Activated T-helper 1 cell treated with anti-CD3 and anti-CD28 coated beads, Interleukin-12 subunit alpha, Interleukin-12 subunit beta, Interleukin-2, Interleukin-4 antibody, amounts not matched to agents 30 ng/mL and 10 ng/mL and 1 ng/mL, durations not matched to agents 14 hours and 24 hours and 36 hours (primary cell): ENCODE measurements around the gene TP53BP2. TPM values are rescaled to one million over a fixed set of nuclear protein-coding genes. Genes with fewer than 3 reads are reported as not detected.
"Not testable (repeated sequence)": the region's sequence is repeated elsewhere in the genome, so short reads cannot be mapped to it uniquely, and the experiment has no call there.

ENCODE experiments used
- DNase-seq: peaks from one replicate; pipeline ENCODE4 v3.0.0; 2021; ENCODE audit warnings: low spot score
- H3K27ac Mint-ChIP-seq: one replicate; pipeline ENCODE4 v1.8.0; 2021; ENCODE audit warnings: mild to moderate bottlenecking, mixed read lengths
- H3K27me3 Mint-ChIP-seq: one replicate; pipeline ENCODE4 v1.8.0; 2022; ENCODE audit warnings: mild to moderate bottlenecking, moderate library complexity, mixed read lengths; ENCODE audit not compliant: insufficient read depth
- H3K36me3 Mint-ChIP-seq: one replicate; pipeline ENCODE4 v1.8.0; 2021; ENCODE audit warnings: low read depth, mixed read lengths
- H3K4me1 Mint-ChIP-seq: one replicate; pipeline ENCODE4 v1.8.0; 2021; ENCODE audit warnings: low read depth, mixed read lengths
- H3K4me3 Mint-ChIP-seq: one replicate; pipeline ENCODE4 v1.8.0; 2021; ENCODE audit warnings: mild to moderate bottlenecking, moderate library complexity, mixed read lengths
- H3K9me3 Mint-ChIP-seq: one replicate; pipeline ENCODE4 v1.8.0; 2021; ENCODE audit warnings: mixed read lengths
- intact Hi-C: fragments of 100-400 bp; cut with micrococcal nuclease; formaldehyde crosslinking; loops from one replicate; pipeline ENCODE4 v1.15.1; 2024
- total RNA-seq: library from RNA; stranded (reverse); gene quantifications from 2 replicates; pipeline ENCODE4 v1.2.3, GENCODE V29; 2022

TP53BP2 gene, protein sequence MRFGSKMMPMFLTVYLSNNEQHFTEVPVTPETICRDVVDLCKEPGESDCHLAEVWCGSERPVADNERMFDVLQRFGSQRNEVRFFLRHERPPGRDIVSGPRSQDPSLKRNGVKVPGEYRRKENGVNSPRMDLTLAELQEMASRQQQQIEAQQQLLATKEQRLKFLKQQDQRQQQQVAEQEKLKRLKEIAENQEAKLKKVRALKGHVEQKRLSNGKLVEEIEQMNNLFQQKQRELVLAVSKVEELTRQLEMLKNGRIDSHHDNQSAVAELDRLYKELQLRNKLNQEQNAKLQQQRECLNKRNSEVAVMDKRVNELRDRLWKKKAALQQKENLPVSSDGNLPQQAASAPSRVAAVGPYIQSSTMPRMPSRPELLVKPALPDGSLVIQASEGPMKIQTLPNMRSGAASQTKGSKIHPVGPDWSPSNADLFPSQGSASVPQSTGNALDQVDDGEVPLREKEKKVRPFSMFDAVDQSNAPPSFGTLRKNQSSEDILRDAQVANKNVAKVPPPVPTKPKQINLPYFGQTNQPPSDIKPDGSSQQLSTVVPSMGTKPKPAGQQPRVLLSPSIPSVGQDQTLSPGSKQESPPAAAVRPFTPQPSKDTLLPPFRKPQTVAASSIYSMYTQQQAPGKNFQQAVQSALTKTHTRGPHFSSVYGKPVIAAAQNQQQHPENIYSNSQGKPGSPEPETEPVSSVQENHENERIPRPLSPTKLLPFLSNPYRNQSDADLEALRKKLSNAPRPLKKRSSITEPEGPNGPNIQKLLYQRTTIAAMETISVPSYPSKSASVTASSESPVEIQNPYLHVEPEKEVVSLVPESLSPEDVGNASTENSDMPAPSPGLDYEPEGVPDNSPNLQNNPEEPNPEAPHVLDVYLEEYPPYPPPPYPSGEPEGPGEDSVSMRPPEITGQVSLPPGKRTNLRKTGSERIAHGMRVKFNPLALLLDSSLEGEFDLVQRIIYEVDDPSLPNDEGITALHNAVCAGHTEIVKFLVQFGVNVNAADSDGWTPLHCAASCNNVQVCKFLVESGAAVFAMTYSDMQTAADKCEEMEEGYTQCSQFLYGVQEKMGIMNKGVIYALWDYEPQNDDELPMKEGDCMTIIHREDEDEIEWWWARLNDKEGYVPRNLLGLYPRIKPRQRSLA
- total RNA-seq: 40.4 and 47.2 TPM in 2 replicates

DNA sequence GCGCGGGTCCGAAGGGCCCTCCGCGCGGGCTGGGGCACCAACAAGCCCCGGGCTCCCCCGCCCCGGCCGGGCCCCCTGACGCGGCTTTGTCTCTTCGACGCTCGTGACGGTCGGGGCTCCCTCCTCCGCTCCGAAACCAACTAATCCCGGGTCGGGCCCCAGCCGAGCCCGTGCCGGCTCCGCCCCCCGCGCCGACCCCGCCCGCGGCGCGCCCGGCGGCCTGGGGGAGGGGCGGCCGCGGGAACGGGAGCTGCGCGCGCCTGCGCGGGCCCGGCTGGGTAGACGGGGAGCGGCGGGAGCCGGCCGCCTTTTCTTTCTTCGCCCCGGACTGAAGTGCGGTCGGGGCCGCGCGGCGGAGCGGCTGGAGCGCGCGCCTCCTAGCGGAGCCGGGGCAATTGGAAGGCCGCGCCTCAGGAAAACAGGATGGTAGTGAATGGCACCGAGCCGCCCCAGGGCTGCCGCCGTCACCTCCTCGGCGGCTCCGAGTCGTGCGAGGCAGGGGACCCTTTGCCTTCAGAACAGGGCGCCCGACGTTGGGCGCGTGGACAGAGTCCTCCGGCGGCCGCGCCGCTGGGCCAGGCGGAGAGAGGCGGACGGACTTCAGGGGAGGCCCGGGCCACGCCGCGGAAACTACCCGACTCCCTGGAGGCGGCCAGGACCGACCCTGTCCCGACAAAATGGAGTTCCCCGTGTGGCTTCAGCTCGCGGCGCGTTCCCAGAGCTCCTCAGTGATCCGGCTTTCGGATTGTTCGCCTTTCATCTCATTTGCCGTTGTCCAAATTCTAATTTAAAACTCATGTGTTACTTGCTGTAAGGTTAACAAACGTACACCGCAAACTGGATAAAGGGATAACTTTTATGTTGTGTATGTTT lies at the start of gene TP53BP2:
TP53BP2 (minus strand) TSS at position 138 of the 873 bp plus-strand sequence. CDS start 267 bp downstream, outside the sequence.
- Mint-ChIP-seq H3K27me3 (peaks cover 5% of the 10 kb centered on the region), H3K27ac (peak within 1 kb of the TSS; percentile 96), H3K4me1 (peaks cover 42% of the 10 kb centered on the region), H3K9me3 (peaks cover 5% of the 10 kb centered on the region), H3K4me3 (peak within 1 kb of the TSS; percentile 95), H3K36me3 (peaks cover 3% of the 10 kb centered on the region)
- peak; percentile 81 for DNase-seq
- intact Hi-C loops: loop anchor here (1.0 to 5.0 kb wide), 8 partner anchors 35 to 1029 kb away; partner anchors contain the start of genes DISP1, FBXO28 and NVL

DNA sequence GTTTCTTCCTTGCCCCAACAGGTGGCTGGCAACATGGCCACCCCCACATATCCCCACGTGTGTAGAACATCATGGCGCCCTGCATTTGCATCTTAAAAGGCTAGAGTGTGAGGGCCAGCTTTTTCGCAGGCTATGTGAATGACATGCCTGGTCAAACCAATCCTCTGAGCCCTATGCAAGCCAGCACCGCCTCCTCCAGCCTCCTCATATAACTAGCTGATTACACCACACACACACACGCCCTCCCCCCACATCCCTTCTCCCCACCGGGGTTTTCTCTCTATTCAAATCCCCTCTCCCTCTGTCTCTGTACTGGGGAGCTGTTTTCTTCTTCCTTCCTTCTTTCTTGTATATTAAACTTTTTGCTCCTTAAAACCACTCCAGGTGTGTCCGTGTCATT lies 44.7 kb upstream of the TP53BP2 start:
- H3K27me3 Mint-ChIP-seq, H3K9me3 Mint-ChIP-seq, H3K4me3 Mint-ChIP-seq, DNase-seq, H3K4me1 Mint-ChIP-seq, H3K27ac Mint-ChIP-seq, H3K36me3 Mint-ChIP-seq, intact Hi-C loops: not testable (repeated sequence)

DNA sequence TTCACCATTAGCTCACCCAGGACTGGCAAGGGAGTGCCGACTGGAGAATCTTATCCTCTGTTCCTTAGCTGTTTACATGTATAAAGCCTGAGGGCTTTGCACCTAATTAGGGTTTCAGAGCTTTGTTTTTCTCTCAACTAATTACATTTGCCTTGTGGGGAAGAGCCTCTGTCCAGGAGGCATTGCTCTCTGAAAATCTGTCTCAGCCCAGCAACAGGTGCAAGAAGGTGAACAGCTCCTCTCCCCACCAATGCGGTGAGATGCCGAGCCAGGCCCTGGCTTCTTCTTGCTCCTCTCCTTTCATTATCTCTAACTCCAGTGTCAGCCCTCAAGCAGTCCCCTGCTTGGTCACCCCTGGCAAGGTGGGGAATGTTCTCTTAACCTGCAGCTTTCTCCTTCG lies 43.6 kb upstream of the TP53BP2 start:
- intact Hi-C loops, H3K4me3 Mint-ChIP-seq, DNase-seq, H3K27ac Mint-ChIP-seq, H3K36me3 Mint-ChIP-seq, H3K9me3 Mint-ChIP-seq, H3K4me1 Mint-ChIP-seq, H3K27me3 Mint-ChIP-seq: not testable (repeated sequence)

DNA sequence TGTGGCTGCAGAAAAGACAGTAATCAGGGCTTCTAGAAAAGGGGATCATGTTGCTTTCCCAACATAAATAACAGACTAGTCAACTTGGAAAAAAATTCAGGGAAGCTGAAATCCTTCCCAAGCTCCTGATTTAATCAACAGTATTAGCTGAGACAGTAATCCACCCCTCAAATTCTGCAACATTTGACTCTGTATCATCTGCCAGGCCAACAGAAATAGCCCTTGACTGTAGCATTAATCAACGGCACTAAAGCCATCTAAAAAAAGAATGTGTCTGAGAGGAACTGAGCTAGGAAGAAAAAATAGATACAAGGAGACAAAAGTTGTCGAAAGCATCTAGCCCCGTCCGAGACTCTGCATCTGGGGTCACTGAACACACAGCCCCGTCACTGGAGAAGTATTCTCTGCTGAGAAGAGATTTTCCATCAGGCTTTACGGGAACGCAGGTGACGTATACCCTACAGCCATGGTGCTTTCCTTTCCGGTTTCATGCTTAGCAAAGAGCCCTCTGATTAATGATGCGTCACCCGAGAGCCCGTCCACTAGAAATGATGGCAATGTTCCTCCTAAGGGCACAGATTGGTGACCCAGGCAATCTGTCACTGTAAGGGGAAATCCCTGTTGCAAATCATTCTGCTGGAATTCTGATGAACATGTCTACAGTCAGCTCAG lies 42.1 kb upstream of the TP53BP2 start:
- no peaks in the 10 kb centered on the region for H3K27me3 Mint-ChIP-seq
- no peaks in the 10 kb centered on the region for H3K4me1 Mint-ChIP-seq

DNA sequence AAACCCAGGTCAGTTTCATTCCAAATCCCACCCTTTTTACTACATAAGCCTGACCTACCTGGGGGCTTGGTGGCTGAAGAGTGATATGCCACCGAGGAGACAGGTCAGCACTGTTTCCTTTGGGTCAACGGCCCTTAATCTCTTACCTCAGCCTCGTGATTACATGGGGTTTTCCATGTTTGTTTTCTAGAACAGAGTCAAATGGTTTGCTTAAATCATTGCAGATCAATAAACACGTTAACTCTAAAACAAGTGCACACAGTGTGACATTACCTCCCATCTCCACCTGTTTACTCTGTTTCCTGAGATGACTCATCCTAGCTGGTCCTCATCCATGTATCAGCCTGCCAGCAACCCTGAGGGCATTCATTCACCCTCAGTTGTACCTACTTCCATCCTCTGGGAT lies 40.8 kb upstream of the TP53BP2 start:
- H3K36me3 Mint-ChIP-seq: no peaks in the 10 kb centered on the region
- no peak overlapping the region for H3K4me3 Mint-ChIP-seq
- no peak for DNase-seq
- no peaks in the 10 kb centered on the region for H3K9me3 Mint-ChIP-seq
- intact Hi-C loops: no loop called here
- H3K4me1 Mint-ChIP-seq: no peaks in the 10 kb centered on the region
- peaks cover 6% of the 10 kb centered on the region for H3K27me3 Mint-ChIP-seq
- H3K27ac Mint-ChIP-seq: no peak overlapping the region

More for the DNA sequence above, 42.1 kb upstream of the TP53BP2 start:
- no peak for DNase-seq
- no peaks in the 10 kb centered on the region for H3K36me3 Mint-ChIP-seq
- no peak overlapping the region for H3K27ac Mint-ChIP-seq
- H3K4me3 Mint-ChIP-seq: no peak overlapping the region
- no peaks in the 10 kb centered on the region for H3K9me3 Mint-ChIP-seq
- intact Hi-C loops: no loop called here

DNA sequence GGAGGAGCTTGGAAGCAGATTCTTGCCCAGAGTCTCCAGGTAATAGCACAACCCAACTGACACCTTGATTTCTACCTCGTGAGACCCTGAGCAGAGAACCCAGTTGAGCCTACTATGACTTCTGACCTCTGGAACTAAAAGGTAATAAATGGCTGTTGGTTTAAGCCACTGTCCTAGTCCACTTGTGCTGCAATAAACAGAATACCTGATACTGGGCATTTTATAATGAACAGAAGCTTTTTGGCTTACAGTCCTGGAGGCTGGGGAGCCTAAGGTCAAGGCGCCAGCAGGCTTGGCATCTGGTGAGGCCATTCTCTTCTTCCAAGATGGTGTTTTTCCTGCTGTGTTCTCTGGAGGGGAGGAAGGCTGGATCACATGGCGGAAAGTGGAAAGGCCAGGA lies 39.9 kb upstream of the TP53BP2 start:
- H3K4me3 Mint-ChIP-seq: no peak overlapping the region
- H3K27ac Mint-ChIP-seq: no peak overlapping the region
- intact Hi-C loops: no loop called here
- H3K36me3 Mint-ChIP-seq: no peaks in the 10 kb centered on the region
- DNase-seq: no peak
- no peaks in the 10 kb centered on the region for H3K9me3 Mint-ChIP-seq
- H3K27me3 Mint-ChIP-seq: peaks cover 9% of the 10 kb centered on the region
- no peaks in the 10 kb centered on the region for H3K4me1 Mint-ChIP-seq

DNA sequence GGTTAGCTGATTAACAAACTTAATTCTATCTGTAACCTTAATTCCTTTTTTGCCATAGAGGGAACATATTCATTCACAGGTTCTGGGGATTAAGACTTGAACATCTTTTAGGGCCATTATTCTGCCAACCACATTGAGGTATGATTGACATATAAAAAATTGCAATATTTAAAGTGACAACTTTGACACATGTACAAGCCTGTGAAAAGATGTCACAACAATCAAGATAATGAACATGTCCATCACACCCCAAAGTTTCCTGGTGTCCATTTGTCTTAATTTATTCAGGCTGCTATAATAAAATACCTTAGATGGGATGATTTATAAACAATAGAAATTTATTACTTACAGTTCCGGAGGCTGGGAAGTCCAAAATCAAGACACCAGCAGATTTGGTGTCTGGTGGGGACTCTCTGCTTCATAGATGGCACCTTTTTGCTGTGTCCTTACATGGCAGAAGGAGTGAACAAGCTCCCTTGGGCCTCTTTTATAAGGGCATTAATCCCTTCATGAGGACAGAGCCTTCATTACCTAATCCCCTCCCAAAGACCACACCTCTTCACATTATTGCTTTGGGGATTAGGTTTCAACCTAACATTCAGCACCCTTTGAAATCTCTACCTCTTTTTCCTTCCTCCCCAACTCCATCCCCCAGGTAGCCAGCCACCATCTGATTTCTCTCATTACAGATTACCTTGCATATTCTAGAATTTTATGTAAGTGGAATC lies 33.0 kb upstream of the TP53BP2 start:
- Mint-ChIP-seq H3K36me3 (no peaks in the 10 kb centered on the region), H3K27ac (no peak overlapping the region), H3K4me1 (no peaks in the 10 kb centered on the region), H3K4me3 (no peak overlapping the region), H3K9me3 (no peaks in the 10 kb centered on the region), H3K27me3 (peaks cover 16% of the 10 kb centered on the region)
- intact Hi-C loops: no loop called here
- DNase-seq: no peak

DNA sequence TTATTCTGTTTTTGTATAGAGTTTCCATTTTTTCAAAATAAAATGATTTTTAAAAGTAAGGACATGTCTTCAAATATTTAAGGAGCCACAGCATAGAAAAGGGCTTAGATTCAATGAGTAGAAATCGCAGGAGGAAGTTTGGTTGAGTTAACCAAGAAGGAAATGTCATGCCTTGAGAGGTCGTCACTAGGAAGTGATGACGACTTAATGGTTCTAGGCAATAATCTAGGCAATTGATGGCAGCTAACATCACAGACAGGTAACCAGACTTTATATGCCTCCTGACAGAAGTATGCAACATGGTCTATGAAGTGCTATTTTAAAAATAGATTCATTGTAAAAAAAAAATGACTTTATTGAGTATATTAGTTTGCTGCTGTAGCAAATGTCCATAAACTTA lies 32.1 kb upstream of the TP53BP2 start:
- Mint-ChIP-seq H3K9me3 (no peaks in the 10 kb centered on the region), H3K4me3 (no peak overlapping the region), H3K36me3 (no peaks in the 10 kb centered on the region), H3K4me1 (no peaks in the 10 kb centered on the region), H3K27ac (no peak overlapping the region), H3K27me3 (peaks cover 16% of the 10 kb centered on the region)
- intact Hi-C loops: no loop called here
- no peak for DNase-seq

DNA sequence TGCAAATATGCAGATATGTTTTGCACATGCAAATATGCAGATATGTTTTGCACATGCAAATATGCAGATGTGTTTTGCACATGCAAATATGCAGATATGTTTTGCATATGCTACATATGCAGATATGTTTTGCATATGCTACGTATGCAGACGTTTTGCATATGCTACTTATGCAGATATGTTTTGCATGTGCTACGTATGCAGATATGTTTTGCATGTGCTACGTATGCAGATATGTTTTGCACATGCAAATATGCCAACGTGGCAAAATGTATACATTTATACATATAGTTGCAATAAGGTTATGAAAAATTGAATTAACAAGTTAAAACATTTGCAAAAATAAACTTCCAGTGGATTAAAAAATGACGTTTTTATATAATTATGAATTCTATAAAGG lies 30.8 kb upstream of the TP53BP2 start:
- Mint-ChIP-seq H3K27ac (no peak overlapping the region), H3K36me3 (no peaks in the 10 kb centered on the region)
- intact Hi-C loops: no loop called here

DNA sequence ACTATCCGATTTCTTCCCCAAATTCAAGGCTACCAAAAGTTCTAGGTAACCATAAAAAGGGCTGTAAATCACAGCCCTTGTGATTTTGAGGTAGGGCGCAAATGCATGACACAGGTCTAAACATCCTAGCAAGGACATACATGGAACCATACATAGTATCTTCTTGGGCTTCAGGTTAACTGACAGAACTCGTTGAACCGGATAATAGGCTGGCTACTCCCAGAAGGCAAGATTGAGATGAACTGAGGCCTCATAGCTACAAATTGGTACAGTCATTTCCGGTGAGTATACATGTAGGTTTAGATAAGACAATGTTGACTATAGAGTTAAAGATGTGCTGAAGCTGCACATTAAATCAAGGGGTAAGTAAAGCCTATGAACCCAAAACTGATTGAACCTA lies 27.3 kb upstream of the TP53BP2 start:
- peaks cover 8% of the 10 kb centered on the region for H3K27me3 Mint-ChIP-seq
- DNase-seq: no peak
- H3K4me1 Mint-ChIP-seq: no peaks in the 10 kb centered on the region
- H3K4me3 Mint-ChIP-seq: no peak overlapping the region
- H3K27ac Mint-ChIP-seq: no peak overlapping the region
- no peaks in the 10 kb centered on the region for H3K9me3 Mint-ChIP-seq
- intact Hi-C loops: no loop called here
- no peaks in the 10 kb centered on the region for H3K36me3 Mint-ChIP-seq

More for the DNA sequence above, 30.8 kb upstream of the TP53BP2 start:
- Mint-ChIP-seq H3K9me3 (no peaks in the 10 kb centered on the region), H3K4me1 (no peaks in the 10 kb centered on the region), H3K4me3 (no peak overlapping the region), H3K27me3 (peaks cover 11% of the 10 kb centered on the region)
- DNase-seq: no peak

DNA sequence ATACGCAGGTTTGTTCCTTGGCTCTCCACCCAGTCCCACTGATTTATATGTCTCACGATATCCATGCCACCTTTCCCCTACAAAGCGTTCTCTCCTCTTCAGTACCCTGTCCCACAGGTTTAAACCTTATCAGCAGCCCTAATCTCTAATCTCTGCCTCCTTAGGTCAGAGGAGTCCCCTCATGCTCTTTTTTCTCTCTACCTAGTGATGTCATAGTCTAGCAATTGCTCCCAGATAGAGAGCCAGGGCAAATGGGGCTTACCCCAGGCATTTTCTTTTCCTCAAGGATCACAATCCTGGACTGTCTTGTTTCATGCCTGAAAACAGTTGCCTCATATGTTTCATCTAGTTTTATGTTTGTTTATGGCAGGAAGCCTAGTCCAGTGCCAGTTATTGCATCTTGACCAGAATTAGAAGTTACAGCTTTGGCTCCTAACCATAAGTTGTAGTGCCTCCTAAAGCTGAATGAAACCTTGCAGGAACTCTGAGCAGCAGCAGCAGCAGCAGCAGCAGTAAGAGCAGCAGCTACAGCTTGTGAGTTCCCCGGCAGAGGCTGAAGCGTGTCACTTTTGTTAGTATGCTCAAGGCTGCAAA lies 26.7 kb upstream of the TP53BP2 start:
- Mint-ChIP-seq H3K36me3 (no peaks in the 10 kb centered on the region), H3K4me1 (no peaks in the 10 kb centered on the region), H3K4me3 (no peak overlapping the region), H3K27ac (no peak overlapping the region), H3K27me3 (peaks cover 10% of the 10 kb centered on the region), H3K9me3 (no peaks in the 10 kb centered on the region)
- no peak for DNase-seq
- intact Hi-C loops: no loop called here
